GM12878 (cell line): Measurements from ENCODE around the gene ASB10.

Experiments used
- BRCA1 ChIP-seq: IDR thresholded peaks from 2 replicates; pipeline ENCODE4 v1.6.1; 2011; ENCODE audit warnings: low read depth, low read length, improper control_type of control experiment
- EGR1 ChIP-seq, 2 experiments: IDR thresholded peaks; 1 replicate in 1 of 2; 2 replicates in 1 of 2; pipeline ENCODE4 v1.6.1; 2011 to 2012; ENCODE audit warnings: low read depth in 2 of 2, low read length in 2 of 2, borderline replicate concordance in 1 of 2, mild to moderate bottlenecking in 1 of 2, moderate library complexity in 1 of 2
- MAX ChIP-seq: IDR thresholded peaks from 2 replicates; pipeline ENCODE4 v1.6.1; 2012; ENCODE audit warnings: low read depth, low read length, improper control_type of control experiment
- MEF2B ChIP-seq: fragments of 450-650 bp; IDR thresholded peaks from 2 replicates; pipeline ENCODE4 v1.6.1; 2018; ENCODE audit warnings: mild to moderate bottlenecking, moderate library complexity; ENCODE audit not compliant: partially characterized antibody, poor library complexity, severe bottlenecking
- RELA ChIP-seq: fragments of 450-650 bp; IDR thresholded peaks from 2 replicates; pipeline ENCODE4 v1.8.0; 2014; ENCODE audit warnings: borderline replicate concordance; ENCODE audit not compliant: partially characterized antibody
- SREBF2 ChIP-seq: IDR thresholded peaks from 2 replicates; pipeline ENCODE4 v1.6.1; 2012; ENCODE audit warnings: mild to moderate bottlenecking, low read length
- SUZ12 ChIP-seq: fragments of 200-600 bp; sonication (generic); IDR thresholded peaks from one replicate; pipeline ENCODE4 v1.6.1; 2018; ENCODE audit warnings: antibody characterized with exemption, mild to moderate bottlenecking; ENCODE audit not compliant: unreplicated experiment
- TF ChIP-seq, protein P1 (sequence below): IDR thresholded peaks from 2 replicates; pipeline ENCODE4 v1.6.1; 2011; ENCODE audit warnings: low read depth, low read length, improper control_type of control experiment, borderline replicate concordance
- TF ChIP-seq, protein P2 (sequence below): fragments of 450-650 bp; formaldehyde crosslinking; IDR thresholded peaks from 2 replicates; pipeline ENCODE4 v1.4.0; 2022; ENCODE audit warnings: mild to moderate bottlenecking, moderate library complexity
- TF ChIP-seq, protein P3 (sequence below), 3 experiments: IDR thresholded peaks in 2 of 3; conservative IDR thresholded peaks in 1 of 3; 2 replicates each; pipeline ENCODE4 v1.5.1; 2011; ENCODE audit warnings: low read depth in 3 of 3, low read length in 3 of 3, mild to moderate bottlenecking in 3 of 3, control low read depth in 2 of 3, moderate library complexity in 2 of 3, inconsistent platforms in 1 of 3, mixed read lengths in 1 of 3; ENCODE audit not compliant: control insufficient read depth in 2 of 3, insufficient read depth in 1 of 3; ENCODE audit errors: extremely low read depth in 1 of 3

GRCh38 chr7:151139071-151139790, 47.8 kb downstream of the ASB10 start:
- TF ChIP-seq RELA, result no peak
- TF ChIP-seq, protein P1, sequence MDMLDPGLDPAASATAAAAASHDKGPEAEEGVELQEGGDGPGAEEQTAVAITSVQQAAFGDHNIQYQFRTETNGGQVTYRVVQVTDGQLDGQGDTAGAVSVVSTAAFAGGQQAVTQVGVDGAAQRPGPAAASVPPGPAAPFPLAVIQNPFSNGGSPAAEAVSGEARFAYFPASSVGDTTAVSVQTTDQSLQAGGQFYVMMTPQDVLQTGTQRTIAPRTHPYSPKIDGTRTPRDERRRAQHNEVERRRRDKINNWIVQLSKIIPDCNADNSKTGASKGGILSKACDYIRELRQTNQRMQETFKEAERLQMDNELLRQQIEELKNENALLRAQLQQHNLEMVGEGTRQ, result no peak
- no peak for TF ChIP-seq MEF2B
- no peak for TF ChIP-seq BRCA1
- TF ChIP-seq MAX, result no peak
- TF ChIP-seq, protein P2, sequence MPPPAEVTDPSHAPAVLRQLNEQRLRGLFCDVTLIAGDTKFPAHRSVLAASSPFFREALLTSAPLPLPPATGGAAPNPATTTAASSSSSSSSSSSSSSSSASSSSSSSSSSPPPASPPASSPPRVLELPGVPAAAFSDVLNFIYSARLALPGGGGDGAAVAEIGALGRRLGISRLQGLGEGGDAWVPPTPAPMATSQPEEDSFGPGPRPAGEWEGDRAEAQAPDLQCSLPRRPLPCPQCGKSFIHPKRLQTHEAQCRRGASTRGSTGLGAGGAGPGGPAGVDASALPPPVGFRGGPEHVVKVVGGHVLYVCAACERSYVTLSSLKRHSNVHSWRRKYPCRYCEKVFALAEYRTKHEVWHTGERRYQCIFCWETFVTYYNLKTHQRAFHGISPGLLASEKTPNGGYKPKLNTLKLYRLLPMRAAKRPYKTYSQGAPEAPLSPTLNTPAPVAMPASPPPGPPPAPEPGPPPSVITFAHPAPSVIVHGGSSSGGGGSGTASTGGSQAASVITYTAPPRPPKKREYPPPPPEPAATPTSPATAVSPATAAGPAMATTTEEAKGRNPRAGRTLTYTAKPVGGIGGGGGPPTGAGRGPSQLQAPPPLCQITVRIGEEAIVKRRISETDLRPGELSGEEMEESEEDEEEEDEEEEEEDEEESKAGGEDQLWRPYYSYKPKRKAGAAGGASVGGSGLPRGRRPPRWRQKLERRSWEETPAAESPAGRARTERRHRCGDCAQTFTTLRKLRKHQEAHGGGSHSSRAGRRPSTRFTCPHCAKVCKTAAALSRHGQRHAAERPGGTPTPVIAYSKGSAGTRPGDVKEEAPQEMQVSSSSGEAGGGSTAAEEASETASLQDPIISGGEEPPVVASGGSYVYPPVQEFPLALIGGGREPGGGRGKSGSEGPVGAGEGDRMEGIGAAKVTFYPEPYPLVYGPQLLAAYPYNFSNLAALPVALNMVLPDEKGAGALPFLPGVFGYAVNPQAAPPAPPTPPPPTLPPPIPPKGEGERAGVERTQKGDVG (CRISPR knock-in tag), result no peak
- TF ChIP-seq SREBF2, result no peak
- TF ChIP-seq, protein P3, sequence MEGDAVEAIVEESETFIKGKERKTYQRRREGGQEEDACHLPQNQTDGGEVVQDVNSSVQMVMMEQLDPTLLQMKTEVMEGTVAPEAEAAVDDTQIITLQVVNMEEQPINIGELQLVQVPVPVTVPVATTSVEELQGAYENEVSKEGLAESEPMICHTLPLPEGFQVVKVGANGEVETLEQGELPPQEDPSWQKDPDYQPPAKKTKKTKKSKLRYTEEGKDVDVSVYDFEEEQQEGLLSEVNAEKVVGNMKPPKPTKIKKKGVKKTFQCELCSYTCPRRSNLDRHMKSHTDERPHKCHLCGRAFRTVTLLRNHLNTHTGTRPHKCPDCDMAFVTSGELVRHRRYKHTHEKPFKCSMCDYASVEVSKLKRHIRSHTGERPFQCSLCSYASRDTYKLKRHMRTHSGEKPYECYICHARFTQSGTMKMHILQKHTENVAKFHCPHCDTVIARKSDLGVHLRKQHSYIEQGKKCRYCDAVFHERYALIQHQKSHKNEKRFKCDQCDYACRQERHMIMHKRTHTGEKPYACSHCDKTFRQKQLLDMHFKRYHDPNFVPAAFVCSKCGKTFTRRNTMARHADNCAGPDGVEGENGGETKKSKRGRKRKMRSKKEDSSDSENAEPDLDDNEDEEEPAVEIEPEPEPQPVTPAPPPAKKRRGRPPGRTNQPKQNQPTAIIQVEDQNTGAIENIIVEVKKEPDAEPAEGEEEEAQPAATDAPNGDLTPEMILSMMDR (IDR thresholded peaks at IDR 0.05 in 2 of 3, conservative IDR thresholded peaks at IDR 0.05 in 1 of 3; ENCODE audit: control insufficient read depth in 2 of 3, extremely low read depth in 1 of 3, insufficient read depth in 1 of 3, low read depth in 3 of 3, low read length in 3 of 3), result no peak
- no peak for TF ChIP-seq EGR1 (IDR thresholded peaks at IDR 0.05; ENCODE audit: borderline replicate concordance in 1 of 2, low read depth in 2 of 2, low read length in 2 of 2)
- no peak for TF ChIP-seq SUZ12
